ENCODE results near the gene SORBS2. TPM values are rescaled to one million over a fixed set of nuclear protein-coding genes. Genes with fewer than 3 reads are reported as not detected.

Gene SORBS2
- total RNA-seq, 1 donor from 2014 or later, result not detected

GRCh38 chr4:185836241-185837084 lies 24.5 kb upstream of the SORBS2 start:
- intact Hi-C loops (cut with micrococcal nuclease), result no loop called here

GRCh38 chr4:185835814-185836213 lies 23.8 kb upstream of the SORBS2 start:
- intact Hi-C loops (cut with micrococcal nuclease), result no loop called here

- intact Hi-C loops (cut with micrococcal nuclease), result no loop called here
Measured at GRCh38 chr4:185835336-185835735, 23.3 kb upstream of the SORBS2 start.

GRCh38 chr4:185834778-185835177 lies 22.8 kb upstream of the SORBS2 start:
- intact Hi-C loops (cut with micrococcal nuclease), result no loop called here

- intact Hi-C loops (cut with micrococcal nuclease), result no loop called here
Measured at GRCh38 chr4:185834088-185834487, 22.1 kb upstream of the SORBS2 start.

- intact Hi-C loops (cut with micrococcal nuclease), result no loop called here
Measured at GRCh38 chr4:185833055-185833598, 21.1 kb upstream of the SORBS2 start.

- intact Hi-C loops (cut with micrococcal nuclease), result no loop called here
Measured at GRCh38 chr4:185831125-185831815, 19.3 kb upstream of the SORBS2 start.

GRCh38 chr4:185830263-185830994 lies 18.4 kb upstream of the SORBS2 start:
- intact Hi-C loops (cut with micrococcal nuclease), result no loop called here

- intact Hi-C loops (cut with micrococcal nuclease), result no loop called here
Measured at GRCh38 chr4:185826381-185826780, 14.4 kb upstream of the SORBS2 start.

- intact Hi-C loops (cut with micrococcal nuclease), result no loop called here
Measured at GRCh38 chr4:185825737-185826136, 13.7 kb upstream of the SORBS2 start.

- intact Hi-C loops (cut with micrococcal nuclease), result no loop called here
Measured at GRCh38 chr4:185822791-185823190, 10.8 kb upstream of the SORBS2 start.

GRCh38 chr4:185821029-185821419 lies 9.0 kb upstream of the SORBS2 start:
- intact Hi-C loops (cut with micrococcal nuclease), result no loop called here

GRCh38 chr4:185820146-185821028 lies 8.4 kb upstream of the SORBS2 start:
- intact Hi-C loops (cut with micrococcal nuclease), result no loop called here

- intact Hi-C loops (cut with micrococcal nuclease), result no loop called here
Measured at GRCh38 chr4:185819144-185819543, 7.2 kb upstream of the SORBS2 start.

- intact Hi-C loops (cut with micrococcal nuclease), result no loop called here
Measured at GRCh38 chr4:185817403-185817818, 5.4 kb upstream of the SORBS2 start.

GRCh38 chr4:185813133-185813532 lies 1.1 kb upstream of the SORBS2 start:
- intact Hi-C loops (cut with micrococcal nuclease), result no loop called here

GRCh38 chr4:185810746-185811508 lies 1.1 kb downstream of the SORBS2 start:
- intact Hi-C loops (cut with micrococcal nuclease), result no loop called here

- intact Hi-C loops (cut with micrococcal nuclease), result no loop called here
Measured at GRCh38 chr4:185809533-185810071, 2.4 kb downstream of the SORBS2 start.

GRCh38 chr4:185809121-185809520 lies 2.9 kb downstream of the SORBS2 start:
- intact Hi-C loops (cut with micrococcal nuclease), result no loop called here

- intact Hi-C loops (cut with micrococcal nuclease), result no loop called here
Measured at GRCh38 chr4:185805979-185806378, 6.0 kb downstream of the SORBS2 start.
